OCI-LY1 (cell line): ENCODE results near the gene PBX1.

Experiments
- H2AFZ ChIP-seq: fragments of 200-600 bp; sonication (generic), shearing (Covaris generic); 2 replicates; pipeline ENCODE4 v1.6.0; 2014; ENCODE audit warnings: antibody characterized with exemption, mild to moderate bottlenecking, low read length
- H3F3A ChIP-seq: fragments of 200-600 bp; sonication (generic), shearing (Covaris generic); 2 replicates; pipeline ENCODE4 v1.6.0; 2014; ENCODE audit warnings: mild to moderate bottlenecking, antibody characterized with exemption, low read length, moderate library complexity; ENCODE audit not compliant: insufficient read depth
- H3K27ac ChIP-seq: fragments of 200-600 bp; sonication (generic); 2 replicates; pipeline ENCODE4 v1.5.1; 2014; ENCODE audit warnings: low read length, mixed run types, mild to moderate bottlenecking, low read depth; ENCODE audit not compliant: poor library complexity, severe bottlenecking
- H3K27me3 ChIP-seq: fragments of 200-600 bp; sonication (generic); 2 replicates; pipeline ENCODE4 v1.6.0; 2014; ENCODE audit warnings: antibody characterized with exemption, mild to moderate bottlenecking, low read length, moderate library complexity; ENCODE audit not compliant: insufficient read depth
- H3K36me3 ChIP-seq: fragments of 200-600 bp; sonication (generic); 2 replicates; pipeline ENCODE4 v1.6.1; 2014; ENCODE audit warnings: mild to moderate bottlenecking, antibody characterized with exemption, low read length, moderate library complexity, mixed read lengths; ENCODE audit not compliant: insufficient read depth
- H3K4me1 ChIP-seq: fragments of 200-600 bp; sonication (generic); 2 replicates; pipeline ENCODE4 v1.5.1; 2014; ENCODE audit warnings: mild to moderate bottlenecking, low read length, moderate library complexity; ENCODE audit not compliant: insufficient read depth, severe bottlenecking
- H3K4me2 ChIP-seq: fragments of 200-600 bp; sonication (generic), shearing (Covaris generic); 2 replicates; pipeline ENCODE4 v1.6.1; 2014; ENCODE audit warnings: low read length
- H3K4me3 ChIP-seq: fragments of 200-600 bp; sonication (generic); 2 replicates; pipeline ENCODE4 v1.5.1; 2014; ENCODE audit warnings: low read length, low read depth, mild to moderate bottlenecking, mixed read lengths; ENCODE audit not compliant: poor library complexity, severe bottlenecking
- H3K79me2 ChIP-seq: fragments of 200-600 bp; shearing (Covaris generic); 2 replicates; pipeline ENCODE4 v1.6.1; 2016; ENCODE audit warnings: mixed run types, low read length, mixed read lengths; ENCODE audit not compliant: insufficient read depth
- H3K9ac ChIP-seq: fragments of 200-600 bp; sonication (generic), shearing (Covaris generic); 2 replicates; pipeline ENCODE4 v1.6.1; 2014; ENCODE audit warnings: mild to moderate bottlenecking, low read length, mixed read lengths
- H3K9me2 ChIP-seq: fragments of 200-600 bp; sonication (generic), shearing (Covaris generic); 2 replicates; pipeline ENCODE4 v1.6.1; 2014; ENCODE audit warnings: low read depth, mild to moderate bottlenecking, low read length, mixed read lengths
- H3K9me3 ChIP-seq: fragments of 200-600 bp; shearing (Covaris generic); 2 replicates; pipeline ENCODE4 v1.6.1; 2014; ENCODE audit warnings: low read length, mixed read lengths
- H4K20me1 ChIP-seq: fragments of 200-600 bp; sonication (generic), shearing (Covaris generic); 2 replicates; pipeline ENCODE4 v1.6.0; 2016; ENCODE audit warnings: mild to moderate bottlenecking, low read length; ENCODE audit not compliant: insufficient read depth
- EZH2 ChIP-seq: fragments of 200-600 bp; sonication (generic), shearing (Covaris generic); IDR thresholded peaks from 2 replicates; pipeline ENCODE4 v1.8.0; 2017; ENCODE audit warnings: borderline replicate concordance, mixed run types, mild to moderate bottlenecking, antibody characterized with exemption, low read length, moderate library complexity, mixed read lengths
- TF ChIP-seq, protein P1 (sequence below): fragments of 200-600 bp; sonication (generic), shearing (Covaris generic); IDR thresholded peaks from 2 replicates; pipeline ENCODE4 v1.5.1; 2017; ENCODE audit warnings: mild to moderate bottlenecking, antibody characterized with exemption, low read length, moderate library complexity, mixed read lengths

PBX1 gene

DNA sequence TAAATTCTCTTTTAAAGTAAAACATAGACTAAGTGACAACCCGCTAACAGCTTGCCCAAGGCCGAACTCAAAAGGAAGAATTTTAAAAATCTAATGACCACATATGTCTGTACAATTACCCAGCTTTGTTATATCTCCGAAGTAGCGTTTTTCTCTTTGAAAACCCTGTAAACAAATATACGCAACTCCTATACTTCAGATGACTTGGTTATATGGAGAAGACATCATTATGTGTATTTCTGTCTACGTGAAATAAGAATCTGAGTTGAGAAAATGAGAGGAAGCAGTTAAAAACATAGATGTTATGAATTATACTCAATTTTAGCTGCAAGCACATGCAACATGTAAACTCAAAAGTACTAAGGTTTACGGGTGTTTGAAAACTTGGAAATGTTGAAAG is 2.0 kb downstream of the PBX1 start:
- no peak overlapping the region for H3K4me2 ChIP-seq
- H3F3A ChIP-seq: no peaks in the 10 kb centered on the region
- H3K9me3 ChIP-seq: no peaks in the 10 kb centered on the region
- TF ChIP-seq EZH2: no peak
- TF ChIP-seq, protein P1, sequence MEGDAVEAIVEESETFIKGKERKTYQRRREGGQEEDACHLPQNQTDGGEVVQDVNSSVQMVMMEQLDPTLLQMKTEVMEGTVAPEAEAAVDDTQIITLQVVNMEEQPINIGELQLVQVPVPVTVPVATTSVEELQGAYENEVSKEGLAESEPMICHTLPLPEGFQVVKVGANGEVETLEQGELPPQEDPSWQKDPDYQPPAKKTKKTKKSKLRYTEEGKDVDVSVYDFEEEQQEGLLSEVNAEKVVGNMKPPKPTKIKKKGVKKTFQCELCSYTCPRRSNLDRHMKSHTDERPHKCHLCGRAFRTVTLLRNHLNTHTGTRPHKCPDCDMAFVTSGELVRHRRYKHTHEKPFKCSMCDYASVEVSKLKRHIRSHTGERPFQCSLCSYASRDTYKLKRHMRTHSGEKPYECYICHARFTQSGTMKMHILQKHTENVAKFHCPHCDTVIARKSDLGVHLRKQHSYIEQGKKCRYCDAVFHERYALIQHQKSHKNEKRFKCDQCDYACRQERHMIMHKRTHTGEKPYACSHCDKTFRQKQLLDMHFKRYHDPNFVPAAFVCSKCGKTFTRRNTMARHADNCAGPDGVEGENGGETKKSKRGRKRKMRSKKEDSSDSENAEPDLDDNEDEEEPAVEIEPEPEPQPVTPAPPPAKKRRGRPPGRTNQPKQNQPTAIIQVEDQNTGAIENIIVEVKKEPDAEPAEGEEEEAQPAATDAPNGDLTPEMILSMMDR: no peak
- no peaks in the 10 kb centered on the region for H3K4me1 ChIP-seq
- no peak overlapping the region for H3K27ac ChIP-seq
- H3K79me2 ChIP-seq: no peaks in the 10 kb centered on the region
- H3K36me3 ChIP-seq: no peaks in the 10 kb centered on the region
- no peak overlapping the region for H2AFZ ChIP-seq
- H3K4me3 ChIP-seq: no peak overlapping the region
- no peaks in the 10 kb centered on the region for H3K9me2 ChIP-seq
- no peaks in the 10 kb centered on the region for H3K27me3 ChIP-seq
- no peak overlapping the region for H3K9ac ChIP-seq
- no peaks in the 10 kb centered on the region for H4K20me1 ChIP-seq

DNA sequence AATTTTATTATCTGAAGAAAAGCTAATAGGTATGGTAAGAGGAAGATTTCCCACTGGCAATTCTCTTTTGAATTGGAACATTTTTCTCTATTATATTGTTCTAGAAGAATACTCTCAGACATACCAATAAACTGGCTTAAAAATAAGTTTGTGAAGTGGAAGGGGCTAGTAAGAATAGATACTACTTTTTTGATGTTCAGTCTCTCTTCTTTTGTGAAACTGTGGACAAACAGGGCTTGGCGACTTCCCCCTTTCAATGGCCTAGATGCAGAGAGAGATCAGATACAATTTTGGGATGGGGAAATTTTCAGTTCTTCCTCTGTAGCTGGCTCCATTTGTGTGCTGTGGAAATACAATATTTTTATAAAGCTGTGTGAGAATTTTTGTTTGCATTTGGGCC is 2.5 kb downstream of the PBX1 start:
- H3K9ac ChIP-seq: no peak overlapping the region
- H3K4me3 ChIP-seq: no peak overlapping the region
- H3K79me2 ChIP-seq: no peaks in the 10 kb centered on the region
- no peaks in the 10 kb centered on the region for H3F3A ChIP-seq
- H3K4me1 ChIP-seq: no peaks in the 10 kb centered on the region
- H3K27me3 ChIP-seq: no peaks in the 10 kb centered on the region
- H3K9me2 ChIP-seq: no peaks in the 10 kb centered on the region
- H3K36me3 ChIP-seq: no peaks in the 10 kb centered on the region
- H2AFZ ChIP-seq: no peak overlapping the region
- no peaks in the 10 kb centered on the region for H3K9me3 ChIP-seq
- TF ChIP-seq EZH2: no peak
- TF ChIP-seq, protein P1: no peak
- H3K27ac ChIP-seq: no peak overlapping the region
- no peaks in the 10 kb centered on the region for H4K20me1 ChIP-seq
- H3K4me2 ChIP-seq: no peak overlapping the region

DNA sequence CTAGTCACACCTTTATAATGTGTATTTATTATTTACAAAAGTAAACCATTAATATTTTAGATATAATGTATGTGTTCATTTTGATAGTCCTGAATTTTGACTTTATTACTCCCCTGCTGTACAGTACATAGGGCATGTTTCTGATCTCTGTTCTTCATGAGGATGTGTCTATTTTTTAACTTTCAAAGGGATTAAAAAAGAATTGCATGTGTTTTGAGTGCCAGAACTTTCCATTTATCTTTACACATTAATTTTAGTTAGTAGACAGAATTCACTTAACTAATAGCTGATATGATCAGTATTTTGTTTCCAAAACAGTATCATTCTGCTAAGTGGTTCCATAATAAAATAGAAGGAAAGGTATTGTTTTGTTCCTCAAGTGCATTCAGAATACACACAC is 3.1 kb downstream of the PBX1 start:
- H3K9me3 ChIP-seq: no peaks in the 10 kb centered on the region
- no peaks in the 10 kb centered on the region for H3K27me3 ChIP-seq
- no peak overlapping the region for H2AFZ ChIP-seq
- H3K4me2 ChIP-seq: no peak overlapping the region
- no peak overlapping the region for H3K9ac ChIP-seq
- H3K9me2 ChIP-seq: no peaks in the 10 kb centered on the region
- H3K4me1 ChIP-seq: no peaks in the 10 kb centered on the region
- TF ChIP-seq, protein P1: no peak
- TF ChIP-seq EZH2: no peak
- no peaks in the 10 kb centered on the region for H3K36me3 ChIP-seq
- H3K4me3 ChIP-seq: no peak overlapping the region
- no peaks in the 10 kb centered on the region for H3F3A ChIP-seq
- no peaks in the 10 kb centered on the region for H4K20me1 ChIP-seq
- H3K27ac ChIP-seq: no peak overlapping the region
- no peaks in the 10 kb centered on the region for H3K79me2 ChIP-seq
